Lower lobe of right lung (tissue), 2 donors: ENCODE results near the gene ACBD6. TPM values are rescaled to one million over a fixed set of nuclear protein-coding genes. Genes with fewer than 3 reads are reported as not detected.

Source experiments
- ATAC-seq, 2 donors: fragments of 200-7000 bp; cut with Tn5 transposase; one replicate each; pipeline ENCODE4 v1.9.1; 2020 to 2022; ENCODE audit warnings: mild to moderate bottlenecking in 2 of 2, moderate library complexity in 2 of 2
- DNase-seq: peaks from one replicate; pipeline ENCODE4 v3.0.0-alpha.2; 2020
- H3K27ac ChIP-seq: fragments of 200-600 bp; one replicate; pipeline ENCODE4 v1.8.0; 2022
- H3K27me3 ChIP-seq: fragments of 200-600 bp; one replicate; pipeline ENCODE4 v1.8.0; 2022; ENCODE audit warnings: low read depth
- H3K36me3 ChIP-seq: fragments of 200-600 bp; one replicate; pipeline ENCODE4 v1.8.0; 2022; ENCODE audit warnings: mild to moderate bottlenecking
- H3K4me1 ChIP-seq: fragments of 200-600 bp; one replicate; pipeline ENCODE4 v1.8.0; 2022
- H3K4me3 ChIP-seq: fragments of 200-600 bp; one replicate; pipeline ENCODE4 v1.8.0; 2022; ENCODE audit warnings: mild to moderate bottlenecking
- H3K9me3 ChIP-seq: fragments of 200-600 bp; one replicate; pipeline ENCODE4 v1.8.0; 2022
- intact Hi-C: fragments of 100-400 bp; cut with DNase I; formaldehyde crosslinking; loops from one replicate; pipeline ENCODE4 v1.11.0; 2022
- total RNA-seq: library from RNA; stranded (reverse); fragmentation: NEBNext Ultra II Directional; extraction: Animal tissue kit (Norgen Biotek cat#: 25700); gene quantifications from one replicate; pipeline ENCODE4 v1.2.1, GENCODE V29; 2021
- TF ChIP-seq, protein P1 (sequence below): fragments of 200-600 bp; IDR thresholded peaks from one replicate; pipeline ENCODE4 v1.8.0; 2022; ENCODE audit warnings: antibody characterized with exemption, mild to moderate bottlenecking
- donor health status: DM: no; HTN: yes; CAD: no; lungs with severe emphysema.

Gene ACBD6
- total RNA-seq, 1 donor from 2014 or later: 37.4 TPM

DNA sequence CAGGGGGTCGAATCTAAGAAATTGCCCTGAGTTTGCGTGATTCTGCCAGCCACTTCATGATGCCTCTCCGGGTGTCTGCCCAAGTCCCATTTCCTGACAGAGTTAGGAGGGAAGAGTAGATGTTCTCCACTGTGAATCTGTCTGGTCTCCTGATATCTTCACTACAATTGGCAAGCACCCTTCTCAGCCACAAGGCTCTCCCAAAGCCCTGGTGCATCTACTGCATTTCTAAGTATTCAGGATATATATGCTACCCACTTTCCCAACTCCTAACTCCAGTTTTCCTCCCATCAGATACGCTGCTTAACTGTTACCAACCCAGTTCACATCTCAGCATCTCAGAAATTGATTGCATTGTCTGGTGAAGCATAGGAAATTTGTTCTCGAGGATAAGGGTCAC is 30.5 kb upstream of the ACBD6 start:
- intact Hi-C loops: loop anchor here (5.0 kb wide), 1 partner anchor 329 kb away; no protein-coding TSS in a partner anchor
- Histone ChIP-seq H3K36me3 (no peaks in the 10 kb centered on the region), H3K27me3 (no peaks in the 10 kb centered on the region), H3K4me1 (peaks cover 40% of the 10 kb centered on the region), H3K27ac (no peak overlapping the region), H3K4me3 (no peak overlapping the region), H3K9me3 (no peaks in the 10 kb centered on the region)
- TF ChIP-seq, protein P1, sequence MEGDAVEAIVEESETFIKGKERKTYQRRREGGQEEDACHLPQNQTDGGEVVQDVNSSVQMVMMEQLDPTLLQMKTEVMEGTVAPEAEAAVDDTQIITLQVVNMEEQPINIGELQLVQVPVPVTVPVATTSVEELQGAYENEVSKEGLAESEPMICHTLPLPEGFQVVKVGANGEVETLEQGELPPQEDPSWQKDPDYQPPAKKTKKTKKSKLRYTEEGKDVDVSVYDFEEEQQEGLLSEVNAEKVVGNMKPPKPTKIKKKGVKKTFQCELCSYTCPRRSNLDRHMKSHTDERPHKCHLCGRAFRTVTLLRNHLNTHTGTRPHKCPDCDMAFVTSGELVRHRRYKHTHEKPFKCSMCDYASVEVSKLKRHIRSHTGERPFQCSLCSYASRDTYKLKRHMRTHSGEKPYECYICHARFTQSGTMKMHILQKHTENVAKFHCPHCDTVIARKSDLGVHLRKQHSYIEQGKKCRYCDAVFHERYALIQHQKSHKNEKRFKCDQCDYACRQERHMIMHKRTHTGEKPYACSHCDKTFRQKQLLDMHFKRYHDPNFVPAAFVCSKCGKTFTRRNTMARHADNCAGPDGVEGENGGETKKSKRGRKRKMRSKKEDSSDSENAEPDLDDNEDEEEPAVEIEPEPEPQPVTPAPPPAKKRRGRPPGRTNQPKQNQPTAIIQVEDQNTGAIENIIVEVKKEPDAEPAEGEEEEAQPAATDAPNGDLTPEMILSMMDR: no peak
- no peak for ATAC-seq
- no peak for DNase-seq

DNA sequence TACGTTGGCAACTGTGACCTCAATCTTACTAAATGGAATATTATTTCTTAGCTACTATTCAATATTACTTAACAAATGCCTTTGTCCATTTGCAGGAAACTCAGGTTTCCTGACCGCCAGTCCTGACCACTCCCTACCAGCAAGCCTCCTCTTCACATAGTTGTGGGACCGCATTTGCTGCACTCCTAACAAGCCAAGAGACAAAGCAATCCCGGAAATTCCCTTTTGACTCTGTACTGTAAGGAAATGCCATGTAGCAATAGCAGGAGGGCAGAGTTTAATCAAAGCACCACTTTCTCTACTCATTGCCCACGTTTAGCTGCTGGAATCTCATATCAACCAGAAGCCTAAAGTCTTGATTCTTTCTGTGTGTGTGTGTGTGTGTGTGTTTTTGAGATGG is 28.1 kb upstream of the ACBD6 start:
- no peaks in the 10 kb centered on the region for H3K9me3 ChIP-seq
- ATAC-seq (peak; percentile 91 to 94), DNase-seq (peak; percentile 58)
- H3K36me3 ChIP-seq: no peaks in the 10 kb centered on the region
- TF ChIP-seq, protein P1: no peak
- no peaks in the 10 kb centered on the region for H3K27me3 ChIP-seq
- H3K27ac ChIP-seq: peak overlapping the region; percentile 78
- H3K4me3 ChIP-seq: no peak overlapping the region
- H3K4me1 ChIP-seq: peaks cover 49% of the 10 kb centered on the region
- intact Hi-C loops: loop anchor here (5.0 kb wide), 1 partner anchor 332 kb away; no protein-coding TSS in a partner anchor

DNA sequence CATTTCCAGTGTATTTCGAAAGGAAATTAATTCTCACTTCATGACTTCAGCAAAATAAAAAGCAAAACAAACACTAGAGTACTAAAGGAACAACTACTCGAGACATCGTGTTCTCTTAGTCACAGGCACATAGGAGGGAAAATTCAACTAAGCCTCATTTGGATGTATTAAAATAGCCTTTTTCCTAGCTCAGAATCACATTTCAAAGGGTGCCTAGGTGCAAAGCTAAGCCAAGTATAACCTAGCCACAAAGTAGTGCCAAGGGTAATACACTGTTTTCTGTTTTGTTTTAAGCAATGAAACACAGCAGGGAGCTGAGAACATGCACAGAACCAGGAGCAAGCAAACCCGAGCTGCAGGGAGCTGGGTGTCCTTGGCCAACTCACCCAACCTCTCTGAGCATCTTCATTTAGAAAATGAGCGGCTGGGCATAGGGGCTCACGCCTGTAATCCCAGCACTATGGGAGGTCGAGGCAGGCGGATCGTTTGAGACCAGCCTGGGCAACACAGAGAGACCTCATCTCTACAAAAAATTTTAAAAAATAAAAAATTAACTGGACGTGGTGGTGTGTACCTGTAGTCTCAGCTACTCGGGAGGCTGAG is 26.6 kb upstream of the ACBD6 start:
- no peaks in the 10 kb centered on the region for H3K36me3 ChIP-seq
- peaks cover 47% of the 10 kb centered on the region for H3K4me1 ChIP-seq
- TF ChIP-seq, protein P1: no peak
- intact Hi-C loops: no loop called here
- peak overlapping the region; percentile 78 for H3K27ac ChIP-seq
- H3K4me3 ChIP-seq: no peak overlapping the region
- no peaks in the 10 kb centered on the region for H3K9me3 ChIP-seq
- ATAC-seq (peak; percentile 74 to 78), DNase-seq (no peak)
- no peaks in the 10 kb centered on the region for H3K27me3 ChIP-seq

DNA sequence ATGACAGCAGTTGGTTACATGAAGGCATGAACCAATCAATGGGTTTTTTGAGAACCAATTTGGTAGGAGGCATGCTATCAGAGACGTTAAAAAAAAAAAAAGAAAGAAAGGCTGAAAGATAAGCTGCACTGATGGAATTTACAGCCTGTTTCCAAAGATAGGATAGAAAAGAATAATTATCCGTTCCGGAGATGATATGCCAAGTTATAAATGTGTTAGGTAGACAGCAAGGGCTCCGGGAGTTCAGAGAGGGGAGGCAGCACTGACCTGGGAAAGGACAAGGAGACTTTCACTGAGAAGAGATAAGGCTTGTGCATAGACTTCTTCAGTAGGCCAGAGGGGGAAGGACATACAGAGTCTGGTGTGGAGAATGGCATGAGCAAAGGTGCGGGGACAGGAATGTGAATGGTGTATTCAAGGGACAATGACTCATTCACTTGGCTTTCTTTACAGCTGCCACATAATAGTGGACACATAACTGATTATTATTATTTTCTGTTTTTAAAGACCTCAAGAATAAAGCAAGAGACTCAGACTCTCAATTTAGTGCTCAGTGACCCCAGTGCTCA is 24.8 kb upstream of the ACBD6 start:
- Histone ChIP-seq H3K9me3 (no peaks in the 10 kb centered on the region), H3K4me1 (peaks cover 37% of the 10 kb centered on the region), H3K4me3 (no peak overlapping the region), H3K36me3 (no peaks in the 10 kb centered on the region), H3K27me3 (no peaks in the 10 kb centered on the region), H3K27ac (no peak overlapping the region)
- DNase-seq (no peak), ATAC-seq (peak in 1 of 2 donors; percentile 58)
- intact Hi-C loops: no loop called here
- TF ChIP-seq, protein P1: no peak

DNA sequence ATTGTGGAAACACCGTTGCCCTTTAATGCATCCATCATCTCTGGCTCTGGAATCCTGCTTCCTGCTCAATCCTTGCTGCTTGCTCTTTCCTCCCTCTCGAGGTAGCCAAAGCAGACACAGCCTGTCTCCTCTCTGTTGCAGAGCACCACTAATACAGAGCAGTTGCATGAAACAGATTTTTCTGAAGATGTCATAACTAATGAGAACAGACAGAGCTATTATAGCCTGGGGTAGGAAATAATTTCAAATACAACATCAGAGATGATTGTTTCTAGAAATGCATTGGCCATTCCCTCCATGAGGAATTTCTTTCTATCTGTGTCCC is 23.3 kb upstream of the ACBD6 start:
- TF ChIP-seq, protein P1: no peak
- ATAC-seq (no peak), DNase-seq (no peak)
- intact Hi-C loops: no loop called here
- Histone ChIP-seq H3K4me1 (peaks cover 38% of the 10 kb centered on the region), H3K27me3 (no peaks in the 10 kb centered on the region), H3K9me3 (no peaks in the 10 kb centered on the region), H3K27ac (no peak overlapping the region), H3K36me3 (no peaks in the 10 kb centered on the region), H3K4me3 (no peak overlapping the region)
